ENCODE results near the gene CCL28.

- no peak for TF ChIP-seq CTCF (IDR thresholded peaks at IDR 0.05)
- TF ChIP-seq POLR2AphosphoS5 (IDR thresholded peaks at IDR 0.05): no peak
- no peak for TF ChIP-seq POLR2A (IDR thresholded peaks at IDR 0.05)
- no peak for TF ChIP-seq EP300 (IDR thresholded peaks at IDR 0.05; ENCODE audit: low read depth)
Measured at GRCh38 chr5:43348207-43348606, 64.0 kb downstream of the CCL28 start.

All from transverse colon (tissue), 4 donors.